HG03520 (cell line): ENCODE results near the gene CFAP299.
"Not testable (repeated sequence)": the region's sequence is repeated elsewhere in the genome, so short reads cannot be mapped to it uniquely, and the experiment has no call there.

Experiments used
- ATAC-seq: cut with Tn5 transposase; IDR thresholded peaks from one replicate; pipeline ENCODE4 v1.9.1; 2021; ENCODE audit warnings: mild to moderate bottlenecking, moderate library complexity; ENCODE audit not compliant: unreplicated experiment

Gene CFAP299

GRCh38 chr4:80439294-80440061, 103.9 kb downstream of the CFAP299 start:
- ATAC-seq, result not testable (repeated sequence)

- ATAC-seq, result no peak
Observed at GRCh38 chr4:80446248-80446647, 110.7 kb downstream of the CFAP299 start.

GRCh38 chr4:80446664-80447063, 111.1 kb downstream of the CFAP299 start:
- no peak for ATAC-seq

DNA sequence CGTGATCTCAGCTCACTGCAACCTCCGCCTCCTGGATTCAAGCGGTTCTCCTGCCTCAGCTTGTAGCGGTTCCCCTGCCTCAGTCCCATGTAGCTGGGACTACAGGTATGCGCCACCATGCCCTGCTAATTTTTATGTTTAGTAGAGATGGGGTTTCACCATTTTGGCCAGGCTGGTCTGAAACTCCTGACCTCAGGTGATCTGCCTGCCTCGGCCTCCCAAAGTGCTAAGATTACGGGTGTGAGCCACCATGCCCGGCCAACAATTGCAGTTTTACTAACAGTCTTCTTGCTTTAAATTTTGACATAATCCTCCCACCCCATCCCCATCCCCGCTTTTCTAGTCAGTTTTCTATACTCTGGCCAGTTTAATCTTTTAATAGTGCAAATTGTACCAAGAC, 112.0 kb downstream of the CFAP299 start:
- no peak for ATAC-seq

- ATAC-seq, result no peak
Observed at GRCh38 chr4:80448056-80448455, 112.5 kb downstream of the CFAP299 start.

- ATAC-seq, result no peak
Observed at GRCh38 chr4:80452055-80452454, 116.5 kb downstream of the CFAP299 start.

GRCh38 chr4:80452768-80453167, 117.2 kb downstream of the CFAP299 start:
- no peak for ATAC-seq

DNA sequence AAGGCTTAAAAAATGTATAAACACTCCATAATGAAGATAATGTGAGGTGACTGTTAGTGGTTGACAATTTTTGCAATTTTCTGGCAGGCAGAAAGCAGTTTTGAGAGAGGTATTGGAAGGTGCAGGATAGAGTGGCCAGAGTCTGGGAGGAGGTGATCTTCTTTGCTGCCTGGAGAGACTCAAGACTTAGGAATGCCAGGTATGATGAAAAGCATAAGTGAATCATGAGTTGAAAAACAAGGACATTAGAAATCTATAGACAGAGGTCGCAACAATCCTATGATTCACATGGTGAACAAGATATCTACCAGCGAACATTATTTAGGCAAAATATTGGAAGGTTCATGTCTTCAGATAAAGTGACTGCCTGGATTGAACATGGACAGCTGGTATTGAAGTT, 118.5 kb downstream of the CFAP299 start:
- no peak for ATAC-seq

GRCh38 chr4:80454556-80454955, 119.0 kb downstream of the CFAP299 start:
- no peak for ATAC-seq

GRCh38 chr4:80459918-80460473, 124.5 kb downstream of the CFAP299 start:
- no peak for ATAC-seq

DNA sequence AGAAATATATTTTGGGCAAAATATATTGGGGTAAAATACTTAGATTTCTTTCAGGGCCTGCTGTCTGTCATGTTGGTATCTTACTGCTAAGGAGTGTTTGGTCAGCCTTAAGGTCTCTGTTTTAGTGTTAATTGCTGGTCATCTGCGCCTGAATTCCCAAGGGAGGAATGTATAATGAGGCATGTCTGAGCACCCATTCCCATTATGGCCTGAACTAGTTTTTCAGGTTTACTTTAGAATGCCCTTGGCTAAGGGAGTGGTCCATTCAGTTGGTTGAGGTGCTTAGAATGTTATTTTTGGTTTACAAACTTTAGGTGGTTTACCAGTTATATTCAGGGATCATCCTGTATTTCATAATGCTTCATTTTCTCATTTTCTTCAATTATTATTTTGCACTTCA, 125.9 kb downstream of the CFAP299 start:
- ATAC-seq, result no peak

DNA sequence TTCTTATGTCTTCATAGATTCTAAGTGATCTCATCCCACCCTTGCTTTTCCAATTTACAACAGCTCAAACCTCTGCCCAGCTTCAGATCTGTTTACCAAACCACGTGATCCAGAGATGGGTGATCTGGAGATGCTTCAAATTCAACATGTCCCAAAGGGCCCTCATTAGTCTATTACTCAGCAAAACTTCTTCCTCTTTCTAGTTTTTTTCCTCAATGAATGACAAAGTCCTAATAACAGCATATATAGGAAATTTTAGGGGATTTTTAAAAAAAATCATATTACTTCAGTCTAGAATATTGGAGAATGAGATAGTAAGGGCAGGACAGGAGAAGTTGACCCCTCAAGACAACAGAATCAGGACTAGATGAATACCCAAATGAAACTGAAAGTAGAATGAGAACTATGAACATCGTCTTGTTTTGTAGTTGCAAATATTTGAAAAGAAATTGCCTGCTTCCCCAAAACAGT, 127.1 kb downstream of the CFAP299 start:
- ATAC-seq, result peak; percentile 80

DNA sequence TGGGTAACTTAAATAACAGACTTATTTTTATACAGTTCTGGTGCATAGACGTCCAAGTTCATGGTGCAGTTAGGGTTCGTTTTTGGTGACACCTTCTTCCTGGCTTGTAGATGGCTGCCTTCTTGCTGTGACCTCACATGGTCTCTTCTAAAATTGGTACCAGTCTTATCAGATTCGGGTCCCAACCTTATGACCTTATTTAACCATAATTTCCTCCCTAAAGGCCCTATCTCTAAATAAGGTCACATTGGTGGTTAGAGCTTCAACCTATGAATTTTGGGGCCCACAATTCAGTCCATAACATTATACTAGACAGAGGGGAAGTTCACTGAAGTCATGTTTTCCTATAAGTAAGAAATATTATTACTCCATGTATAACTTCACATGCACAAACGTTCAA, 128.0 kb downstream of the CFAP299 start:
- ATAC-seq, result no peak

DNA sequence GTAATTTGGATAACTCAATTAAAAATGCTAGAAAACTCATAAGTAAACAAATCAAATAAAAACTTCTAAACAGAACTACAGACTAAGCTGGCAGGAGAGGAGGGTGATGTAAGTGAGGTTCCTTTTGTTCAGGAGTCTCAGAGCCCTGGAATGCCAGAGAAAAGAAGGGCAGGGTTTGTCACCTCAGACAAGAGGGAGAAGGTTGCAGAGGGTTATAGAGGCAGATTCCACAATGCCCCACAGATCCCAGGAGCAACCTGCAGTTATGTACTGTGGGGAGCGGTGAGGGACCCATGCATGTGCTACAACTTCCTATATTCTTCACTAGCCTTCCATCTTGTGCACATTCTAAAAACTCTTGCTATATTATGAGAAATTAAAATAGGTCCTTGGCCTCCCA, 129.7 kb downstream of the CFAP299 start:
- ATAC-seq, result no peak

- ATAC-seq, result no peak
Observed at GRCh38 chr4:80465736-80466135, 130.2 kb downstream of the CFAP299 start.

- ATAC-seq, result no peak
Observed at GRCh38 chr4:80466618-80467017, 131.1 kb downstream of the CFAP299 start.

DNA sequence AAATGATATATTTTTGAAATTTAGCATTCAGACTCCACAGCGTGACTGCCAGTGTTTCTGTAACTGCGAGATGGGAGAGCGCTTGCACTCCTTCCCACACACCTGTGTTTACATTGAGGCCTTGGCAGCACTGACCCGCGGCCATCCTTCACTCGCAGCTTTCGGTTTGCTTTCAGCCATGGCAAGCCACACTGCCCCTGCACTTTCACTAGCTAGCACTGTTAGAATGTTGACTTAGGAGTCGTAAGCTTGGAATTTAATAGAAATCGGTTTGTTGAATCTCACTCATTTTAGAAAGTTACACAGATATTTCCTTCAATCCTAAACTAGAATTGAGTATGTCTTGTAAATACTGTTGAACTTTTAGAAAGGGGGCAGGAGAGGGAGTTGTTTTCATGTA, 136.2 kb downstream of the CFAP299 start:
- no peak for ATAC-seq

- no peak for ATAC-seq
Observed at GRCh38 chr4:80475236-80475635, 139.7 kb downstream of the CFAP299 start.

GRCh38 chr4:80475798-80476197, 140.3 kb downstream of the CFAP299 start:
- no peak for ATAC-seq

DNA sequence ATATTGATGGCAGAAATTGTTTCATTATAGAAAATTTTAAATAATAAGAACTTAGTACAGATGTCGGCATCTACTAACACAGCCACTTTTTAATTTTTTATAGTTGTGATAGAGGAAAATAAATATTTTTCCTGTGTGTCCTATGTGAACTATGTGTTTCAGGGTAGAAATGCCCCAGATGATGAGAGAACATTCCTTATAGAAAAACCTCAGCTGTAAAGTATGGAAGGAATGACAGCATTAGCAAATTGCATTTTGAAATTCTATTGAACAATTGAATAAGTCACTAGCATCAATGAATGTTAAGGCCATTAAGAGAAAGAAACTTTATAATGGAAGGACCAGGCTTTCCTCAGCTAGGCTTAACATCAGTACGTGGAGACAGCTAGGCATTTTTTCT, 149.2 kb downstream of the CFAP299 start:
- no peak for ATAC-seq

- ATAC-seq, result no peak
Observed at GRCh38 chr4:80486603-80487002, 151.1 kb downstream of the CFAP299 start.

GRCh38 chr4:80489798-80490197, 154.3 kb downstream of the CFAP299 start:
- ATAC-seq, result no peak

- ATAC-seq, result no peak
Observed at GRCh38 chr4:80492761-80493160, 157.2 kb downstream of the CFAP299 start.
